Neuron (in vitro differentiated cells): ENCODE results near the gene LCP2.

ENCODE experiments used
- H2AFZ ChIP-seq: one replicate; pipeline ENCODE4 v1.6.1; 2013; ENCODE audit warnings: low read depth, mild to moderate bottlenecking, inconsistent platforms, low read length, moderate library complexity
- H3K27me3 ChIP-seq: one replicate; pipeline ENCODE4 v1.6.1; 2013; ENCODE audit warnings: low read length; ENCODE audit not compliant: insufficient read depth
- H3K36me3 ChIP-seq: one replicate; pipeline ENCODE4 v1.6.1; 2013; ENCODE audit warnings: low read length; ENCODE audit not compliant: insufficient read depth
- H3K4me1 ChIP-seq: one replicate; pipeline ENCODE4 v1.6.1; 2013; ENCODE audit warnings: low read length; ENCODE audit not compliant: insufficient read depth
- H3K4me3 ChIP-seq: 2 replicates; pipeline ENCODE4 v1.5.1; 2013; ENCODE audit warnings: mild to moderate bottlenecking, low read length, moderate library complexity
- H3K9me3 ChIP-seq: one replicate; pipeline ENCODE4 v1.6.1; 2013; ENCODE audit warnings: low read length

Gene LCP2

GRCh38 chr5:170333161-170333910 is 35.8 kb upstream of the LCP2 start:
- Histone ChIP-seq H2AFZ (no peak overlapping the region), H3K9me3 (no peaks in the 10 kb centered on the region), H3K27me3 (no peaks in the 10 kb centered on the region), H3K4me3 (no peak overlapping the region), H3K4me1 (no peaks in the 10 kb centered on the region), H3K36me3 (no peaks in the 10 kb centered on the region)

DNA sequence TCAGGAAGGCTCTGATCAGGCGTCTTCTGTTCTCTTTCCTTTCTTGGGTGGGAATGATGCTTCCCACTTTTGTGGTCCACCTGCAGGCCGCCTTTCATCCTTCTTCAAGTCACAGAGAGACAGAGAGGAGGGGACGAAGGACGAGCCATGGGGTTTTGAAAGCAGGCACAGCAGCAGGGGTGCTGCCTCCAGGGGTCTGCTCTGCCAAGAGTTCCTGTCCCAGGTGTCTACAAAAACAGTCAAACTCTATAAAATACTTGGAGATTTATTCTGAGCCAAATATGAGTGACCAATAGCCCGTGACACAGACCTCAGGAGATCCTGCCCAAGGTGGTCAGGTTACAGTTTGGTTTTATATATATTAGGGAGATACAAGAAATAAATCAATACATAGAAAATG is 34.5 kb upstream of the LCP2 start:
- no peaks in the 10 kb centered on the region for H3K4me1 ChIP-seq

GRCh38 chr5:170330568-170331054 is 33.0 kb upstream of the LCP2 start:
- H2AFZ ChIP-seq, result no peak overlapping the region
- no peaks in the 10 kb centered on the region for H3K9me3 ChIP-seq
- no peaks in the 10 kb centered on the region for H3K4me1 ChIP-seq
- H3K36me3 ChIP-seq, result no peaks in the 10 kb centered on the region
- no peak overlapping the region for H3K4me3 ChIP-seq
- no peaks in the 10 kb centered on the region for H3K27me3 ChIP-seq

More for the DNA sequence above, 34.5 kb upstream of the LCP2 start:
- no peaks in the 10 kb centered on the region for H3K27me3 ChIP-seq
- no peaks in the 10 kb centered on the region for H3K9me3 ChIP-seq
- H3K4me3 ChIP-seq, result no peak overlapping the region
- no peaks in the 10 kb centered on the region for H3K36me3 ChIP-seq
- H2AFZ ChIP-seq, result no peak overlapping the region

DNA sequence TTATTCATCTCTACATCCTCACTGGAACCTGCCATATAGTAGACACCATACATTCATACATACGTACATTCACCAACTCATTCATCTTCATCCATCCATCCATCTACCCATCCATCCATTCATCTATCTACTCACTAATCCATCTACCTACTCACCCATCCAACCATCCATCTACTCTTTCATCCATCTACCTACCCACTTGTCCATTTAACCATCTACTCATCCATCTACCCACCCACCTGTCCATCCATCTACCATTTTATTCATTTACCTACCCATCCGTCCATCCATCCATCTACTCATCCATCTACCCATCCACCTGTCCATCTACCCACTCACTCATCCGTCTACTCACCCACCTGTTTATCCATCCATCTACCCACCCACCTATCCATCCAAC is 31.9 kb upstream of the LCP2 start:
- no peak overlapping the region for H2AFZ ChIP-seq
- H3K4me1 ChIP-seq, result no peaks in the 10 kb centered on the region
- no peak overlapping the region for H3K4me3 ChIP-seq
- H3K27me3 ChIP-seq, result no peaks in the 10 kb centered on the region
- no peaks in the 10 kb centered on the region for H3K9me3 ChIP-seq
- H3K36me3 ChIP-seq, result no peaks in the 10 kb centered on the region

DNA sequence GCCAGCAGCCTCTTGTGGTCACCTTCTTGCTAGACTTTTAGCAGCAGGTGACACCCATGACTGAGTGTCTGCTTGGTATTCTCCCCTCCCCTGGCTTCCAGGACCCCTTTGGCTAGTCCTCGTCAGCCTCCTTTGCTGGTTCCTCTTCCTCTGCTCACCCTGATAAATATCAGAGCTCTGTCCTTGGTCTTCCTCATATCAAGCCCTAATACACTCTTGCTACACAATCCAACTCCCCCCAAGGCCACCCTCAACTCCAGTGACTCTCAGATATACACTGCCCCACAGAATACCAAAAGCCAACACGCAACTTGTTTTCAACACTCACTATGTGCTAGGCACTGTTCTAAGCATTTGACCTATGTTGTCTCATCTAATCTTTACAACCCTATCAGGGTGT is 30.3 kb upstream of the LCP2 start:
- Histone ChIP-seq H3K27me3 (no peaks in the 10 kb centered on the region), H2AFZ (no peak overlapping the region), H3K4me1 (no peaks in the 10 kb centered on the region), H3K4me3 (no peak overlapping the region), H3K9me3 (no peaks in the 10 kb centered on the region), H3K36me3 (no peaks in the 10 kb centered on the region)

GRCh38 chr5:170327168-170327567 is 29.6 kb upstream of the LCP2 start:
- Histone ChIP-seq H3K4me3 (no peak overlapping the region), H2AFZ (no peak overlapping the region), H3K36me3 (no peaks in the 10 kb centered on the region), H3K27me3 (peaks cover 3% of the 10 kb centered on the region), H3K9me3 (no peaks in the 10 kb centered on the region), H3K4me1 (no peaks in the 10 kb centered on the region)

GRCh38 chr5:170319301-170319700 is 21.7 kb upstream of the LCP2 start:
- Histone ChIP-seq H3K4me3 (no peak overlapping the region), H3K4me1 (peaks cover 8% of the 10 kb centered on the region), H3K27me3 (peaks cover 3% of the 10 kb centered on the region), H3K36me3 (no peaks in the 10 kb centered on the region), H2AFZ (no peak overlapping the region), H3K9me3 (no peaks in the 10 kb centered on the region)

GRCh38 chr5:170317499-170317898 is 19.9 kb upstream of the LCP2 start:
- Histone ChIP-seq H3K9me3 (no peaks in the 10 kb centered on the region), H3K4me3 (no peak overlapping the region), H3K36me3 (no peaks in the 10 kb centered on the region), H2AFZ (no peak overlapping the region), H3K27me3 (peaks cover 3% of the 10 kb centered on the region), H3K4me1 (peaks cover 8% of the 10 kb centered on the region)

- Histone ChIP-seq H3K36me3 (no peaks in the 10 kb centered on the region), H3K4me3 (no peak overlapping the region), H2AFZ (no peak overlapping the region), H3K4me1 (peaks cover 8% of the 10 kb centered on the region), H3K27me3 (no peaks in the 10 kb centered on the region), H3K9me3 (no peaks in the 10 kb centered on the region)
These were observed 19.4 kb upstream of the LCP2 start for GRCh38 chr5:170316937-170317336.

GRCh38 chr5:170315154-170315553 is 17.6 kb upstream of the LCP2 start:
- no peaks in the 10 kb centered on the region for H3K9me3 ChIP-seq
- no peaks in the 10 kb centered on the region for H3K27me3 ChIP-seq
- H3K4me1 ChIP-seq, result peaks cover 8% of the 10 kb centered on the region

GRCh38 chr5:170314541-170315095 is 17.0 kb upstream of the LCP2 start:
- Histone ChIP-seq H3K27me3 (no peaks in the 10 kb centered on the region), H3K9me3 (no peaks in the 10 kb centered on the region), H3K36me3 (no peaks in the 10 kb centered on the region), H3K4me3 (no peak overlapping the region), H3K4me1 (peaks cover 8% of the 10 kb centered on the region), H2AFZ (peak overlapping the region; percentile 12)

More at GRCh38 chr5:170315154-170315553, 17.6 kb upstream of the LCP2 start:
- no peak overlapping the region for H3K4me3 ChIP-seq
- no peaks in the 10 kb centered on the region for H3K36me3 ChIP-seq
- peak overlapping the region; percentile 12 for H2AFZ ChIP-seq

DNA sequence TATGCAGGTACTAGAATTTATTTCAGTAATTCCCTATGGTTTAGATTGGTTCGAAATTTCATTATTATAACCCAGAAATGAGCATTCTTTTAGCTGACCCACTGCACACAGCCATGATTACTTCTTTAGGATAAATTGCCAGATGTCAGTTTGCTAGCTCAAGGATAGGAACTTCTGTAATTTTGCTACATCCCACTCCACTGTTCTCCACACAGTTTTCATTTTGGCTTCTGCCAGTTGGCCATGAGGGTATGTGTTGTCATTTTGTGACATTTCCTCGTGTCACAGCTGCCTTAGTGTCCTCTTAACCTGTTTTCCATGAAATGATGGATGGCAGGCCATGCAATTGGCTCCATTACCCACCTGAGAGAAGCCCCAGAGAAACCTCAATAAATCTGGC is 16.2 kb upstream of the LCP2 start:
- no peak overlapping the region for H3K4me3 ChIP-seq
- no peaks in the 10 kb centered on the region for H3K36me3 ChIP-seq
- no peaks in the 10 kb centered on the region for H3K27me3 ChIP-seq
- H3K9me3 ChIP-seq, result no peaks in the 10 kb centered on the region
- H3K4me1 ChIP-seq, result peaks cover 8% of the 10 kb centered on the region
- H2AFZ ChIP-seq, result no peak overlapping the region

DNA sequence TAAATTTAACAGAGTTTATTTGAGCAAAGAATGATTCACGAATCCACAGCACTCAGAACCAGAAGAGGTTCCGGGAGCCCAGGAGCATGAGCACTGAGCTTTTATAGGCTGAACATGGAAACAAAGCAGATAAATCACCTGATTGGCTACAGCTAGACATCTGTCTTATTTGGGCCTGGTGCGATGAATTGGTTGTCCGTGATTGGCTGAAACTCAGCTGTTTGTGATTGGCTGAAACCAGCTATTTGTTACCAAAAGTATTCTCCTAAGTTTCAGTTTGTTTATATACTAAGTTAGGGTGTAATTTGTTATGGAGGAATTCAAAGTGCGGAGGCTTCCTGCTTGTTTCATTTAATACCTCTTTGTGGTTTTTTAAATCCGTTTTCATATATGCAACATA is 15.8 kb upstream of the LCP2 start:
- Histone ChIP-seq H3K9me3 (no peaks in the 10 kb centered on the region), H3K36me3 (no peaks in the 10 kb centered on the region), H2AFZ (no peak overlapping the region), H3K27me3 (no peaks in the 10 kb centered on the region), H3K4me3 (no peak overlapping the region), H3K4me1 (peaks cover 8% of the 10 kb centered on the region)
